ENCODE data around the gene ENPP4. TPM values are rescaled to one million over a fixed set of nuclear protein-coding genes. Genes with fewer than 3 reads are reported as not detected.

The ENPP4 gene
- total RNA-seq, 1 experiment from 2014 or later: 0.34 TPM

- no TSS peak for BruUV-seq (replicated peaks)
- no peak overlapping the region for H3K27ac ChIP-seq (ENCODE audit: low read depth, low read length, poor library complexity, severe bottlenecking)
- H3K27me3 ChIP-seq (replicated peaks; ENCODE audit: insufficient read depth, low read depth, low read length, poor library complexity): peaks cover 38% of the 10 kb centered on the region
- TF ChIP-seq EZH2 (IDR thresholded peaks at IDR 0.05; ENCODE audit: borderline replicate concordance, low read depth, low read length, poor library complexity, severe bottlenecking) (no peak), CTCF (conservative IDR thresholded peaks at IDR 0.05; ENCODE audit: low read depth, low read length) (no peak)
- intact Hi-C loops (cut with micrococcal nuclease; ENCODE audit: unreplicated experiment): no loop called here
- POLR2A ChIA-PET (ENCODE audit: low non-redundant PET): interaction anchor here (0.5 kb wide), 1 partner anchor 353 kb away, joined by 3 read pairs; no protein-coding TSS in a partner anchor
- CTCF ChIA-PET: no interaction called here
- no peaks in the 10 kb centered on the region for H3K9me3 ChIP-seq (ENCODE audit: low read depth, low read length, poor library complexity, severe bottlenecking)
- H3K4me3 ChIP-seq (ENCODE audit: low read depth, low read length, poor library complexity, severe bottlenecking): no peak overlapping the region
- no peaks in the 10 kb centered on the region for H3K4me1 ChIP-seq (ENCODE audit: insufficient read depth, low read length, poor library complexity, severe bottlenecking)
- no peak for DNase-seq (ENCODE audit: low spot score)
- no peaks in the 10 kb centered on the region for H3K36me3 ChIP-seq (ENCODE audit: insufficient read depth, low read length, poor library complexity, severe bottlenecking)
These were observed 45.7 kb downstream of the ENPP4 start for GRCh38 chr6:46175446-46175845.

GRCh38 chr6:46175976-46176375 is 46.2 kb downstream of the ENPP4 start:
- H3K9me3 ChIP-seq (ENCODE audit: low read depth, low read length, poor library complexity, severe bottlenecking): no peaks in the 10 kb centered on the region
- ChIA-PET POLR2A (ENCODE audit: low non-redundant PET) (no interaction called here), CTCF (no interaction called here)
- no peaks in the 10 kb centered on the region for H3K36me3 ChIP-seq (ENCODE audit: insufficient read depth, low read length, poor library complexity, severe bottlenecking)
- H3K27me3 ChIP-seq (replicated peaks; ENCODE audit: insufficient read depth, low read depth, low read length, poor library complexity): peaks cover 37% of the 10 kb centered on the region
- BruUV-seq (replicated peaks): no TSS peak
- TF ChIP-seq CTCF (conservative IDR thresholded peaks at IDR 0.05; ENCODE audit: low read depth, low read length) (no peak), EZH2 (IDR thresholded peaks at IDR 0.05; ENCODE audit: borderline replicate concordance, low read depth, low read length, poor library complexity, severe bottlenecking) (no peak)
- intact Hi-C loops (cut with micrococcal nuclease; ENCODE audit: unreplicated experiment): no loop called here
- no peaks in the 10 kb centered on the region for H3K4me1 ChIP-seq (ENCODE audit: insufficient read depth, low read length, poor library complexity, severe bottlenecking)
- no peak for DNase-seq (ENCODE audit: low spot score)
- H3K27ac ChIP-seq (ENCODE audit: low read depth, low read length, poor library complexity, severe bottlenecking): no peak overlapping the region
- H3K4me3 ChIP-seq (ENCODE audit: low read depth, low read length, poor library complexity, severe bottlenecking): no peak overlapping the region

- POLR2A ChIA-PET (ENCODE audit: low non-redundant PET): no interaction called here
- no peak for TF ChIP-seq CTCF (conservative IDR thresholded peaks at IDR 0.05; ENCODE audit: low read depth, low read length)
- no peak for TF ChIP-seq EZH2 (IDR thresholded peaks at IDR 0.05; ENCODE audit: borderline replicate concordance, low read depth, low read length, poor library complexity, severe bottlenecking)
- Histone ChIP-seq H3K27me3 (replicated peaks; ENCODE audit: insufficient read depth, low read depth, low read length, poor library complexity) (peaks cover 76% of the 10 kb centered on the region), H3K36me3 (ENCODE audit: insufficient read depth, low read length, poor library complexity, severe bottlenecking) (no peaks in the 10 kb centered on the region), H3K9me3 (ENCODE audit: low read depth, low read length, poor library complexity, severe bottlenecking) (no peaks in the 10 kb centered on the region), H3K4me1 (ENCODE audit: insufficient read depth, low read length, poor library complexity, severe bottlenecking) (no peaks in the 10 kb centered on the region), H3K4me3 (ENCODE audit: low read depth, low read length, poor library complexity, severe bottlenecking) (no peak overlapping the region), H3K27ac (ENCODE audit: low read depth, low read length, poor library complexity, severe bottlenecking) (no peak overlapping the region)
- intact Hi-C loops (cut with micrococcal nuclease; ENCODE audit: unreplicated experiment): no loop called here
- DNase-seq (ENCODE audit: low spot score): no peak
- CTCF ChIA-PET: no interaction called here
- no TSS peak for BruUV-seq (replicated peaks)
These were observed 54.3 kb downstream of the ENPP4 start for GRCh38 chr6:46184114-46184513.

Data from A673 (cell line).